HCT116 (cell line): ENCODE data around the gene PPDPF. TPM values are rescaled to one million over a fixed set of nuclear protein-coding genes. Genes with fewer than 3 reads are reported as not detected.

Experiments
- ATAC-seq: fragments of 200-7000 bp; cut with Tn5 transposase; 2 replicates; pipeline ENCODE4 v1.9.1; 2020; ENCODE audit warnings: mild to moderate bottlenecking, moderate library complexity
- BruUV-seq: library from RNA; stranded (reverse); fragments of 400-500 nt; replicated peaks from 2 replicates; lab custom pipeline; 2021; lab: Mats Ljungman, UMichigan
- CTCF ChIA-PET: fragments of 300-600 bp; sonication (Branson Sonifier 250); formaldehyde crosslinking; loops from one replicate; lab custom pipeline; 2021; ENCODE audit warnings: antibody characterized with exemption; lab: Charles Lee
- POLR2A ChIA-PET: fragments of 300-600, 350-600 bp; sonication (Branson Sonifier 250); formaldehyde crosslinking; loops from one replicate; lab custom pipeline; 2021; ENCODE audit warnings: antibody characterized with exemption; lab: Charles Lee
- RAD21 ChIA-PET, 2 experiments: fragments of 300-600 bp; sonication (Branson Sonifier 250); formaldehyde crosslinking; loops; one replicate each; lab custom pipeline; 2023; ENCODE audit warnings: low total read pairs in 2 of 2; ENCODE audit not compliant: uncharacterized antibody in 2 of 2, unreplicated experiment in 2 of 2, low non-redundant PET in 1 of 2; lab: Charles Lee
- DNase-seq: peaks from one replicate; pipeline ENCODE4 v3.0.0-alpha.2; 2010; ENCODE audit warnings: low read depth, low spot score
- H2AFZ ChIP-seq: fragments of 200-600 bp; shearing (Covaris generic), sonication (generic); 2 replicates; pipeline ENCODE4 v1.6.1; 2017; ENCODE audit warnings: low read depth, mixed run types, mixed read lengths, antibody characterized with exemption, low read length; ENCODE audit not compliant: poor library complexity, severe bottlenecking
- H3K27ac ChIP-seq: 2 replicates; pipeline ENCODE4 v1.5.1; 2012; ENCODE audit warnings: low read depth, low read length
- H3K27me3 ChIP-seq: fragments of 200-600 bp; sonication (generic); 2 replicates; pipeline ENCODE4 v1.6.1; 2016; ENCODE audit warnings: mixed run types, low read length, mixed read lengths; ENCODE audit not compliant: insufficient read depth
- H3K36me3 ChIP-seq, 2 experiments: fragments of 200-500 bp in 1 of 2; fragments of 200-600 bp in 1 of 2; sonication (Bioruptor generic) in 1 of 2; sonication (generic) in 1 of 2; 2 replicates each; pipeline versions ENCODE4 v1.5.1 to v1.6.1; 2014 to 2016; ENCODE audit warnings: low read length in 2 of 2, inconsistent platforms in 1 of 2, mixed read lengths in 1 of 2, mixed run types in 1 of 2; ENCODE audit not compliant: insufficient read depth in 2 of 2, control insufficient read depth in 1 of 2
- H3K4me1 ChIP-seq, 2 experiments: fragments of 200-600 bp in 1 of 2; sonication (generic) in 1 of 2; 2 replicates each; pipeline versions ENCODE4 v1.5.1 to v1.6.1; 2012 to 2017; ENCODE audit warnings: low read length in 2 of 2, inconsistent platforms in 1 of 2, mild to moderate bottlenecking in 1 of 2, mixed read lengths in 1 of 2, mixed run types in 1 of 2, moderate library complexity in 1 of 2; ENCODE audit not compliant: insufficient read depth in 2 of 2, control insufficient read depth in 1 of 2
- H3K4me2 ChIP-seq: fragments of 200-600 bp; sonication (generic); 2 replicates; pipeline ENCODE4 v1.6.1; 2017; ENCODE audit warnings: mixed run types, low read length, mixed read lengths
- H3K4me3 ChIP-seq, 2 experiments: fragments of 200-600 bp in 1 of 2; sonication (generic) in 1 of 2; replicated peaks in 1 of 2; 2 replicates each; pipeline ENCODE4 v1.5.1; 2011 to 2016; ENCODE audit warnings: low read length in 2 of 2, control low read depth in 1 of 2, low read depth in 1 of 2, mild to moderate bottlenecking in 1 of 2, mixed read lengths in 1 of 2, mixed run types in 1 of 2
- H3K79me2 ChIP-seq: fragments of 200-600 bp; sonication (generic); 2 replicates; pipeline ENCODE4 v1.6.1; 2017; ENCODE audit warnings: mild to moderate bottlenecking, mixed run types, low read length, moderate library complexity, mixed read lengths; ENCODE audit not compliant: insufficient read depth
- H3K9ac ChIP-seq: fragments of 200-600 bp; sonication (generic); 2 replicates; pipeline ENCODE4 v1.6.1; 2016; ENCODE audit warnings: low read length, mixed read lengths
- H3K9me2 ChIP-seq: fragments of 200-600 bp; sonication (generic), shearing (Covaris generic); 2 replicates; pipeline ENCODE4 v1.6.1; 2017; ENCODE audit warnings: mixed run types, mild to moderate bottlenecking, moderate library complexity; ENCODE audit not compliant: insufficient read depth
- H3K9me3 ChIP-seq, 2 experiments: fragments of 200-500 bp in 1 of 2; fragments of 200-600 bp in 1 of 2; sonication (Bioruptor generic) in 1 of 2; sonication (generic) in 1 of 2; 2 replicates each; pipeline ENCODE4 v1.6.1; 2014 to 2017; ENCODE audit warnings: low read length in 2 of 2, mixed read lengths in 2 of 2, inconsistent platforms in 1 of 2, low read depth in 1 of 2, mild to moderate bottlenecking in 1 of 2, mixed run types in 1 of 2, moderate library complexity in 1 of 2; ENCODE audit not compliant: control insufficient read depth in 1 of 2, insufficient read depth in 1 of 2
- H4K20me1 ChIP-seq: fragments of 200-600 bp; sonication (generic), shearing (Covaris generic); 2 replicates; pipeline ENCODE4 v1.6.1; 2017; ENCODE audit warnings: mixed run types, mild to moderate bottlenecking, moderate library complexity; ENCODE audit not compliant: insufficient read depth
- POLR2AphosphoS5 ChIP-seq: IDR thresholded peaks from 2 replicates; pipeline ENCODE4 v1.6.1; 2011; ENCODE audit warnings: mild to moderate bottlenecking, low read depth, low read length, moderate library complexity
- SIN3A ChIP-seq: IDR thresholded peaks from 2 replicates; pipeline ENCODE4 v1.6.1; 2012; ENCODE audit warnings: low read depth
- SP1 ChIP-seq: IDR thresholded peaks from 2 replicates; pipeline ENCODE4 v1.6.1; 2012; ENCODE audit warnings: low read depth
- YY1 ChIP-seq: IDR thresholded peaks from 2 replicates; pipeline ENCODE4 v1.6.1; 2011; ENCODE audit warnings: low read length, low read depth, moderate library complexity, mild to moderate bottlenecking; ENCODE audit not compliant: insufficient replicate concordance; ENCODE audit errors: extremely low read depth
- ZNF274 ChIP-seq: fragments of 200-500 bp; sonication (Bioruptor generic); IDR thresholded peaks from 2 replicates; pipeline ENCODE4 v1.6.1; 2014; ENCODE audit warnings: mild to moderate bottlenecking, low read depth, low read length, inconsistent platforms
- intact Hi-C: fragments of 100-400 bp; cut with micrococcal nuclease; formaldehyde crosslinking; loops from 2 replicates; pipeline ENCODE4 v1.10.0; 2022
- total RNA-seq: library from RNA; stranded (reverse); gene quantifications from one replicate; pipeline ENCODE4 v1.2.1, GENCODE V29; 2021; ENCODE audit not compliant: unreplicated experiment
- TF ChIP-seq, protein P1 (sequence below): IDR thresholded peaks from 2 replicates; pipeline ENCODE4 v1.6.1; 2012
- TF ChIP-seq, protein P2 (sequence below): IDR thresholded peaks from 2 replicates; pipeline ENCODE4 v1.6.1; 2012
- TF ChIP-seq, protein P3 (sequence below): IDR thresholded peaks from 2 replicates; pipeline ENCODE4 v1.6.1; 2011; ENCODE audit warnings: mild to moderate bottlenecking, low read length, moderate library complexity; ENCODE audit not compliant: insufficient replicate concordance; ENCODE audit errors: extremely low read depth

The PPDPF gene
- total RNA-seq, 1 experiment from 2014 or later = 346 TPM

DNA sequence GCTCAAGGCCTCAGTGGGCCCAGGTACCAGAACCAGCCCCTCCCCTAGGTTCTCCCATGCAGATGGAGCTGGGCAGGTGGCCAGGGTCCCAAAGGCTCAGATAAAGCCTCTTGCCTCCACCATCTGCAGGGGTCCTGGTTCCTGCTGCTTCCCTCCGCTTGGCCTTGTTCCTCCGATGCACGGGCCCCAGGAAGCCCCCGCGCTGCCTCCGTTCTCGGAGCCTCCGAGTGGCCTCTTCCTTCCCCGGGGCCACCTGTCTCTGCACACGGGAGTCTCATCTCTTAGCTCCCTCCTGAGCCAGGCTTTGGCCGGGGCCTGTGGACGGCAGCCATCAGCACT is 18.5 kb downstream of the PPDPF start:
- Histone ChIP-seq H3K4me3 (no peak overlapping the region), H3K27ac (peak overlapping the region; percentile 97), H4K20me1 (no peaks in the 10 kb centered on the region), H3K4me1 (peaks cover 46 to 94% of the 10 kb centered on the region in 2 experiments), H3K36me3 (no peaks in the 10 kb centered on the region), H3K9ac (peak overlapping the region; percentile 76; the same call in 1 of the 2 replicates), H3K27me3 (no peaks in the 10 kb centered on the region), H3K4me2 (peak overlapping the region; percentile 99), H2AFZ (no peak overlapping the region), H3K9me2 (no peaks in the 10 kb centered on the region), H3K79me2 (no peaks in the 10 kb centered on the region), H3K9me3 (no peaks in the 10 kb centered on the region)
- RAD21 ChIA-PET = interaction anchor here (1.4 to 2.0 kb wide), 2 partner anchors 14 to 103 kb away, joined by 3 to 8 read pairs; no protein-coding TSS in a partner anchor
- CTCF ChIA-PET = interaction anchor here (1.8 to 3.3 kb wide), 6 partner anchors 11 to 581 kb away, joined by 8 to 30 read pairs (median 16); partner anchors contain the start of genes HELZ2 and TPD52L2
- TF ChIP-seq YY1 = no peak
- TF ChIP-seq, protein P1, sequence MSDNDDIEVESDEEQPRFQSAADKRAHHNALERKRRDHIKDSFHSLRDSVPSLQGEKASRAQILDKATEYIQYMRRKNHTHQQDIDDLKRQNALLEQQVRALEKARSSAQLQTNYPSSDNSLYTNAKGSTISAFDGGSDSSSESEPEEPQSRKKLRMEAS = no peak
- no peak for TF ChIP-seq ZNF274
- peak; percentile 4; the same call in 1 of the 2 replicates for TF ChIP-seq POLR2AphosphoS5
- TF ChIP-seq SIN3A = no peak
- TF ChIP-seq SP1 = no peak
- TF ChIP-seq, protein P2, sequence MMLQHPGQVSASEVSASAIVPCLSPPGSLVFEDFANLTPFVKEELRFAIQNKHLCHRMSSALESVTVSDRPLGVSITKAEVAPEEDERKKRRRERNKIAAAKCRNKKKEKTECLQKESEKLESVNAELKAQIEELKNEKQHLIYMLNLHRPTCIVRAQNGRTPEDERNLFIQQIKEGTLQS = no peak
- TF ChIP-seq, protein P3, sequence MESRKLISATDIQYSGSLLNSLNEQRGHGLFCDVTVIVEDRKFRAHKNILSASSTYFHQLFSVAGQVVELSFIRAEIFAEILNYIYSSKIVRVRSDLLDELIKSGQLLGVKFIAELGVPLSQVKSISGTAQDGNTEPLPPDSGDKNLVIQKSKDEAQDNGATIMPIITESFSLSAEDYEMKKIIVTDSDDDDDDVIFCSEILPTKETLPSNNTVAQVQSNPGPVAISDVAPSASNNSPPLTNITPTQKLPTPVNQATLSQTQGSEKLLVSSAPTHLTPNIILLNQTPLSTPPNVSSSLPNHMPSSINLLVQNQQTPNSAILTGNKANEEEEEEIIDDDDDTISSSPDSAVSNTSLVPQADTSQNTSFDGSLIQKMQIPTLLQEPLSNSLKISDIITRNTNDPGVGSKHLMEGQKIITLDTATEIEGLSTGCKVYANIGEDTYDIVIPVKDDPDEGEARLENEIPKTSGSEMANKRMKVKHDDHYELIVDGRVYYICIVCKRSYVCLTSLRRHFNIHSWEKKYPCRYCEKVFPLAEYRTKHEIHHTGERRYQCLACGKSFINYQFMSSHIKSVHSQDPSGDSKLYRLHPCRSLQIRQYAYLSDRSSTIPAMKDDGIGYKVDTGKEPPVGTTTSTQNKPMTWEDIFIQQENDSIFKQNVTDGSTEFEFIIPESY = no peak
- POLR2A ChIA-PET = interaction anchor here (1.3 to 3.3 kb wide), 2 partner anchors 16 to 434 kb away, joined by 3 to 9 read pairs; no protein-coding TSS in a partner anchor
- no peak for DNase-seq
- intact Hi-C loops = loop anchor here (2.0 to 10.0 kb wide), 8 partner anchors 34 to 436 kb away; partner anchors contain the start of genes GMEB2, TNFRSF6B and TPD52L2
- no TSS peak for BruUV-seq
- no peak for ATAC-seq
